T-helper 2 cell treated with Interferon-gamma antibody and Interleukin-4, amounts not matched to agents 100 ng/mL and 5 ng/mL, for 36 hours (primary cell): Measurements from ENCODE around the gene ACADL. TPM values are rescaled to one million over a fixed set of nuclear protein-coding genes. Genes with fewer than 3 reads are reported as not detected.

ENCODE experiments used
- intact Hi-C: fragments of 100-400 bp; cut with micrococcal nuclease; formaldehyde crosslinking; loops from one replicate; pipeline ENCODE4 v1.15.1; 2023
- total RNA-seq: library from RNA; stranded (reverse); gene quantifications from 2 replicates; pipeline ENCODE4 v1.2.3, GENCODE V29; 2022

ACADL gene
- not detected in 2 replicates for total RNA-seq

GRCh38 chr2:210224941-210225672 is at the start of gene ACADL:
Gene ACADL (minus strand): TSS chr2:210225447. CDS start chr2:210225263, 184 bp downstream.
- intact Hi-C loops = no loop called here

GRCh38 chr2:210271300-210271699 is 46.1 kb upstream of the ACADL start:
- intact Hi-C loops = no loop called here

- intact Hi-C loops = no loop called here
Observed at GRCh38 chr2:210269148-210269547, 43.9 kb upstream of the ACADL start.

GRCh38 chr2:210268281-210268680 is 43.0 kb upstream of the ACADL start:
- intact Hi-C loops = no loop called here

- intact Hi-C loops = no loop called here
Observed at GRCh38 chr2:210267698-210268097, 42.5 kb upstream of the ACADL start.

- intact Hi-C loops = no loop called here
Observed at GRCh38 chr2:210264282-210264681, 39.0 kb upstream of the ACADL start.

GRCh38 chr2:210263841-210264240 is 38.6 kb upstream of the ACADL start:
- intact Hi-C loops = no loop called here

- intact Hi-C loops = no loop called here
Observed at GRCh38 chr2:210262036-210262435, 36.8 kb upstream of the ACADL start.

- intact Hi-C loops = no loop called here
Observed at GRCh38 chr2:210259687-210260086, 34.4 kb upstream of the ACADL start.

- intact Hi-C loops = no loop called here
Observed at GRCh38 chr2:210252699-210253606, 27.7 kb upstream of the ACADL start.

- intact Hi-C loops = no loop called here
Observed at GRCh38 chr2:210250622-210251021, 25.4 kb upstream of the ACADL start.

GRCh38 chr2:210233487-210233886 is 8.2 kb upstream of the ACADL start:
- intact Hi-C loops = no loop called here

- intact Hi-C loops = no loop called here
Observed at GRCh38 chr2:210230984-210231383, 5.7 kb upstream of the ACADL start.

- intact Hi-C loops = no loop called here
Observed at GRCh38 chr2:210230518-210230917, 5.3 kb upstream of the ACADL start.

GRCh38 chr2:210228586-210228985 is 3.3 kb upstream of the ACADL start:
- intact Hi-C loops = no loop called here

- intact Hi-C loops = no loop called here
Observed at GRCh38 chr2:210227290-210228088, 2.2 kb upstream of the ACADL start.

GRCh38 chr2:210226223-210226622 is 976 bp upstream of the ACADL start:
- intact Hi-C loops = no loop called here

GRCh38 chr2:210224591-210224940 is 681 bp downstream of the ACADL start:
- intact Hi-C loops = no loop called here

GRCh38 chr2:210215120-210215519 is 10.1 kb downstream of the ACADL start:
- intact Hi-C loops = no loop called here

GRCh38 chr2:210210185-210210584 is 15.1 kb downstream of the ACADL start:
- intact Hi-C loops = no loop called here

- intact Hi-C loops = no loop called here
Observed at GRCh38 chr2:210207929-210208328, 17.3 kb downstream of the ACADL start.

- intact Hi-C loops = no loop called here
Observed at GRCh38 chr2:210203558-210203957, 21.7 kb downstream of the ACADL start.
